ENCODE measurements around the gene GALNT11.

GRCh38 chr7:152006336-152006735 lies 19.1 kb upstream of the GALNT11 start:
- TF ChIP-seq YY1 (IDR thresholded peaks at IDR 0.05; ENCODE audit: insufficient read depth, insufficient read length) (no peak), ZNF274 (IDR thresholded peaks at IDR 0.05; ENCODE audit: low read depth, low read length) (no peak), SUZ12 (IDR thresholded peaks at IDR 0.05; ENCODE audit: extremely low read depth, insufficient read depth, insufficient read length) (no peak)

All from NT2/D1 (cell line).